Urinary bladder (tissue), 4 donors: ENCODE data around the gene CLEC4E. TPM values are rescaled to one million over a fixed set of nuclear protein-coding genes. Genes with fewer than 3 reads are reported as not detected.
"Not testable (repeated sequence)": the region's sequence is repeated elsewhere in the genome, so short reads cannot be mapped to it uniquely, and the experiment has no call there.

Source experiments
- DNase-seq: peaks from one replicate; pipeline ENCODE4 v3.0.0-alpha.2; 2015; ENCODE audit errors: extremely low spot score
- H3K27ac ChIP-seq: one replicate; pipeline ENCODE4 v1.5.1; 2013; ENCODE audit warnings: low read depth, mild to moderate bottlenecking, moderate library complexity
- H3K36me3 ChIP-seq: one replicate; pipeline ENCODE4 v1.6.1; 2013; ENCODE audit warnings: mild to moderate bottlenecking, moderate library complexity; ENCODE audit not compliant: insufficient read depth
- H3K4me1 ChIP-seq: one replicate; pipeline ENCODE4 v1.6.1; 2013; ENCODE audit warnings: mild to moderate bottlenecking, moderate library complexity; ENCODE audit not compliant: insufficient read depth
- H3K4me3 ChIP-seq: one replicate; pipeline ENCODE4 v1.5.1; 2013; ENCODE audit warnings: low read depth, low read length
- WGBS: extraction: QIAGEN DNeasy Blood & Tissue Kit; methylation state at CpG from one replicate; pipeline ENCODE4 v1.1.7; 2013; 5-methylcytosine and 5-hydroxymethylcytosine counted together
- polyA plus RNA-seq: library from polyadenylated mRNA; stranded (reverse); fragments of 200-250 nt; gene quantifications from one replicate; pipeline ENCODE4 v1.2.3, GENCODE V29; 2013
- total RNA-seq: library from RNA; depleted of rRNA; stranded (reverse); fragments of >200 nt; gene quantifications from one replicate; pipeline ENCODE4 v1.2.3, GENCODE V29; 2014
- donor health status: healthy with polysubstance abuse.
- donor health status: healthy.

Gene CLEC4E
- total and polyA plus RNA-seq, 2 donors, result 3.6 TPM; not detected in 1

- Histone ChIP-seq H3K4me3 (no peak within 1 kb of the TSS), H3K4me1 (no peaks in the 10 kb centered on the region), H3K36me3 (no peaks in the 10 kb centered on the region), H3K27ac (no peak within 1 kb of the TSS)
- no peak for DNase-seq
- WGBS, result 82% methylated on average over 4 of the region's 4 CpGs
These were observed 27.4 kb downstream of the CLEC4E start, which contains the start of gene CLEC4D for GRCh38 chr12:8513256-8513655. TSS of gene CLEC4D (plus strand) at chr12:8513503. CDS start at chr12:8513733, 230 bp downstream.

- no peaks in the 10 kb centered on the region for H3K36me3 ChIP-seq
- H3K4me1 ChIP-seq, result no peaks in the 10 kb centered on the region
- DNase-seq, result no peak
- no peak overlapping the region for H3K27ac ChIP-seq
- H3K4me3 ChIP-seq, result no peak overlapping the region
- 52% methylated on average over 12 of the region's 12 CpGs for WGBS
These were observed 31.5 kb downstream of the CLEC4E start for GRCh38 chr12:8508910-8509841.

GRCh38 chr12:8508223-8508622, 32.5 kb downstream of the CLEC4E start:
- no peak for DNase-seq
- Histone ChIP-seq H3K27ac (no peak overlapping the region), H3K4me1 (no peaks in the 10 kb centered on the region), H3K4me3 (no peak overlapping the region), H3K36me3 (no peaks in the 10 kb centered on the region)
- 80% methylated on average over 3 of the region's 3 CpGs for WGBS

GRCh38 chr12:8507596-8507995, 33.1 kb downstream of the CLEC4E start:
- Histone ChIP-seq H3K4me3 (no peak overlapping the region), H3K27ac (no peak overlapping the region), H3K36me3 (no peaks in the 10 kb centered on the region), H3K4me1 (no peaks in the 10 kb centered on the region)
- DNase-seq, result no peak
- 77% methylated on average over 3 of the region's 3 CpGs for WGBS

- 84% methylated on average over 1 of the region's 1 CpG for WGBS
- Histone ChIP-seq H3K36me3 (no peaks in the 10 kb centered on the region), H3K4me3 (no peak overlapping the region), H3K4me1 (no peaks in the 10 kb centered on the region), H3K27ac (no peak overlapping the region)
- no peak for DNase-seq
These were observed 36.4 kb downstream of the CLEC4E start for GRCh38 chr12:8504351-8504750.

DNA sequence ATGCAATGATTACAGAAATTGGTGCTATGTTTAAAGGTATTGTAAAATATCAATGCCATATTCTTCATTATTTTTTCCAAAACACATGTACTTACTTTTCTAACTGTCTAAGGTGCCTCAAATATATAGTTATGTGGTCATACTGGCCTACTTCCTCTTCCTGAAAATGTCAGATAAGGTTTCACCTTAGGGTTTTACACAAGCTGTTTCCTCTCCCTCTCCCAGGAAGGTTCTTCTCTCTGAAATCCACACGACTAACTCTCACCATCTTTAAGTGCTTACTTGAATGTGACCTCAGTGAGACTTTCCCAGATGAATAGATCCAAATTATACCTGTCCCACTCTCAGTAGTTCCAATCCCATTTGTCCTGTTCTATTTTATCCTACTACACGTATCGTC, 39.0 kb downstream of the CLEC4E start:
- Histone ChIP-seq H3K36me3 (no peaks in the 10 kb centered on the region), H3K4me1 (no peaks in the 10 kb centered on the region), H3K27ac (no peak overlapping the region), H3K4me3 (no peak overlapping the region)
- DNase-seq, result no peak
- WGBS, result 57% methylated on average over 3 of the region's 3 CpGs

DNA sequence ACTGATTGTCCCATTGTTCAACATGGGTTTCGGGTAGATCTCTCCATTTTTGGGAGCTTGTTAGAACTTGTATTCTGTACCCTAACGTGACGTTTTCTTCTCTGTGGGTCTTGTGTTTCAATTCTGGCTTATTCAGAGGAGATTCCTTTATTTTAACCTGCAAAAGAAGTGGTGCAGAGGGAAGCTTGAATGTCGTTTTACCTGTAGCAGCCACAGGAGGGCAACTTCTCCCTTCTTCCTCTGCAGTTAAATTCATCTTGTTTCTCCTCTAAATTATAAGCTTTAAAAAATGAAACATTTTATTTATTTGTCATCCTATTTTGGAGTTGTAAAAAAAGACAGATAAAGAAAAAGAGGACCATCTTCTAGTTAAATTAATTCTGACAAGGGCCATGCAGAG, 41.1 kb downstream of the CLEC4E start:
- H3K4me3 ChIP-seq, result no peak overlapping the region
- no peaks in the 10 kb centered on the region for H3K4me1 ChIP-seq
- DNase-seq, result no peak
- WGBS, result 43% methylated on average over 4 of the region's 4 CpGs
- no peak overlapping the region for H3K27ac ChIP-seq
- H3K36me3 ChIP-seq, result no peaks in the 10 kb centered on the region

- 49% methylated on average over 7 of the region's 7 CpGs for whole genome bisulfite sequencing
These were observed 44.6 kb downstream of the CLEC4E start for GRCh38 chr12:8496074-8496473.

GRCh38 chr12:8495671-8496070, 45.0 kb downstream of the CLEC4E start:
- H3K36me3 ChIP-seq, H3K27ac ChIP-seq, H3K4me3 ChIP-seq, H3K4me1 ChIP-seq, DNase-seq: not testable (repeated sequence)
- WGBS, result 84% methylated on average over 4 of the region's 4 CpGs

More at GRCh38 chr12:8496074-8496473, 44.6 kb downstream of the CLEC4E start:
- not testable (repeated sequence) for H3K36me3 ChIP-seq, H3K4me3 ChIP-seq, DNase-seq, H3K4me1 ChIP-seq, H3K27ac ChIP-seq

- DNase-seq, result no peak
- WGBS, result 41% methylated on average over 2 of the region's 2 CpGs
- no peaks in the 10 kb centered on the region for H3K36me3 ChIP-seq
- no peaks in the 10 kb centered on the region for H3K4me1 ChIP-seq
- no peak overlapping the region for H3K4me3 ChIP-seq
- H3K27ac ChIP-seq, result no peak overlapping the region
These were observed 47.6 kb downstream of the CLEC4E start for GRCh38 chr12:8493084-8493483.

- no peak for DNase-seq
- H3K4me1 ChIP-seq, result no peaks in the 10 kb centered on the region
- 78% methylated on average over 5 of the region's 5 CpGs for WGBS
- no peaks in the 10 kb centered on the region for H3K36me3 ChIP-seq
- H3K4me3 ChIP-seq, result no peak overlapping the region
- no peak overlapping the region for H3K27ac ChIP-seq
These were observed 48.8 kb downstream of the CLEC4E start for GRCh38 chr12:8491646-8492530.
